ENCODE results near the gene CALHM1.
"Not testable (repeated sequence)": the region's sequence is repeated elsewhere in the genome, so short reads cannot be mapped to it uniquely, and the experiment has no call there.

CALHM1 gene

GRCh38 chr10:103490986-103491314, 32.2 kb upstream of the CALHM1 start:
- Histone ChIP-seq H3K79me2 (ENCODE audit: low read length) (0 out of 2 replicates have a peak, but pooled peaks cover 13% of the 10 kb centered on the region), H3K27ac (ENCODE audit: low read length) (peak overlapping the region; percentile 85), H3K9me2 (replicated peaks; ENCODE audit: insufficient read depth, low read length) (no peaks in the 10 kb centered on the region), H3K4me2 (ENCODE audit: low read depth, low read length) (peak overlapping the region; percentile 67), H2AFZ (ENCODE audit: low read length) (no peak overlapping the region), H3K9me3 (replicated peaks; ENCODE audit: insufficient read depth, low read length) (no peaks in the 10 kb centered on the region), H3K4me3 (ENCODE audit: low read length) (no peak overlapping the region), H3K4me1 (ENCODE audit: low read length) (peaks cover 40% of the 10 kb centered on the region), H3F3A (ENCODE audit: insufficient read depth, low read length) (peaks cover 30% of the 10 kb centered on the region), H3K9ac (ENCODE audit: low read length) (peak overlapping the region; percentile 74), H3K36me3 (replicated peaks; ENCODE audit: insufficient read depth, low read length) (no peaks in the 10 kb centered on the region), H4K20me1 (ENCODE audit: insufficient read depth, low read length) (no peaks in the 10 kb centered on the region), H3K27me3 (replicated peaks; ENCODE audit: insufficient read depth, low read length) (no peaks in the 10 kb centered on the region)
- no peak for TF ChIP-seq CTCF (IDR thresholded peaks at IDR 0.05; ENCODE audit: low read length)
- DNase-seq: no peak

- Histone ChIP-seq H3F3A (ENCODE audit: insufficient read depth, low read length) (peaks cover 26% of the 10 kb centered on the region), H3K4me1 (ENCODE audit: low read length) (peaks cover 23% of the 10 kb centered on the region), H3K4me2 (ENCODE audit: low read depth, low read length) (no peak overlapping the region), H3K9ac (ENCODE audit: low read length) (no peak overlapping the region), H3K27ac (ENCODE audit: low read length) (no peak overlapping the region), H3K9me2 (replicated peaks; ENCODE audit: insufficient read depth, low read length) (no peaks in the 10 kb centered on the region), H3K9me3 (replicated peaks; ENCODE audit: insufficient read depth, low read length) (no peaks in the 10 kb centered on the region), H4K20me1 (ENCODE audit: insufficient read depth, low read length) (no peaks in the 10 kb centered on the region), H3K4me3 (ENCODE audit: low read length) (no peak overlapping the region), H3K79me2 (ENCODE audit: low read length) (no peaks in the 10 kb centered on the region), H2AFZ (ENCODE audit: low read length) (no peak overlapping the region), H3K27me3 (replicated peaks; ENCODE audit: insufficient read depth, low read length) (no peaks in the 10 kb centered on the region), H3K36me3 (replicated peaks; ENCODE audit: insufficient read depth, low read length) (no peaks in the 10 kb centered on the region)
- no peak for TF ChIP-seq CTCF (IDR thresholded peaks at IDR 0.05; ENCODE audit: low read length)
- TF ChIP-seq EZH2 (optimal IDR thresholded peaks at IDR 0.05; ENCODE audit: low read depth, low read length): no peak
- TF ChIP-seq EZH2phosphoT487 (IDR thresholded peaks at IDR 0.05; ENCODE audit: low read length): no peak
- no peak for DNase-seq
Measured at GRCh38 chr10:103487410-103487708, 28.7 kb upstream of the CALHM1 start.

DNA sequence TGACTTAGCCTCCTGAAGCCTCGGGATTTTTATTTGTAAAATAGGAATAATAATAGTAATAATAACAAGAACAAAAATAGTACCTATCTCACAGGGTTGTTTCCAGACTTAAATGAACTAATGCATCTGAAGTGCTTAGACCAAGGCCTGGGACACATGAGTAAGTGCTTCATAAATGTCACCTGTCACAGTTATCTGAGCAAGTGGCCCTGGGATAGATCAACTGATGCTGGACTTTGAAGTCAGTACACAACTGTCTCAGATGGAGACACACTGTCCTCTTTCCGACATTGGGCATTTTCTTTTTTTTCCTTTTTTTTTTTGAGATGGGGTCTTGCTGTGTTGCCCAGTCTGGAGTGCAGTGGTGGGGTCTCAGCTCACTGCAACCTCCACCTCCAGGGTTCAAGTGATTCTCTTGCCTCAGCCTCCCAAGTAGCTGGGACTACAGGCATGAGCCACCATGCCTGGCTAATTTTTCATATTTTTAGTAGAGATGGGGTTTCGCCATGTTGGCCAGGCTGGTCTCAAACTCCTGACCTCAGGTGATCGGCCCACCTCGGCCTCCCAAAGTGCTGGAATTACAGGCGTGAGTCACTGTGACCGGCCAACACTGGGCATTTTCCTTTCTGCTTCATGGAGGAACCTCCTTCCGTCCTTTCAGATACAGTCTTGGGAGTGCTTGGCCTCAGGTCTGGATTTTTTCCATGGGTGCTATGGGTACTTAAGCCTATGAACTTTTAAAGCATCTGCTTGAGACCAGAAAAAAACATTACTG, 28.1 kb upstream of the CALHM1 start:
- H3K36me3 ChIP-seq (replicated peaks; ENCODE audit: insufficient read depth, low read length); H3K27me3 ChIP-seq (replicated peaks; ENCODE audit: insufficient read depth, low read length); DNase-seq; H3K79me2 ChIP-seq (ENCODE audit: low read length); H3K9me2 ChIP-seq (replicated peaks; ENCODE audit: insufficient read depth, low read length); H3K4me2 ChIP-seq (ENCODE audit: low read depth, low read length); H3K4me3 ChIP-seq (ENCODE audit: low read length); H3K9ac ChIP-seq (ENCODE audit: low read length); H4K20me1 ChIP-seq (ENCODE audit: insufficient read depth, low read length); H2AFZ ChIP-seq (ENCODE audit: low read length); H3K9me3 ChIP-seq (replicated peaks; ENCODE audit: insufficient read depth, low read length): not testable (repeated sequence)
- Histone ChIP-seq H3K27ac (ENCODE audit: low read length) (0 out of 2 replicates have a peak overlapping the region, but pooled peaks have one; percentile 42), H3F3A (ENCODE audit: insufficient read depth, low read length) (peaks cover 22% of the 10 kb centered on the region), H3K4me1 (ENCODE audit: low read length) (peaks cover 18% of the 10 kb centered on the region)

DNA sequence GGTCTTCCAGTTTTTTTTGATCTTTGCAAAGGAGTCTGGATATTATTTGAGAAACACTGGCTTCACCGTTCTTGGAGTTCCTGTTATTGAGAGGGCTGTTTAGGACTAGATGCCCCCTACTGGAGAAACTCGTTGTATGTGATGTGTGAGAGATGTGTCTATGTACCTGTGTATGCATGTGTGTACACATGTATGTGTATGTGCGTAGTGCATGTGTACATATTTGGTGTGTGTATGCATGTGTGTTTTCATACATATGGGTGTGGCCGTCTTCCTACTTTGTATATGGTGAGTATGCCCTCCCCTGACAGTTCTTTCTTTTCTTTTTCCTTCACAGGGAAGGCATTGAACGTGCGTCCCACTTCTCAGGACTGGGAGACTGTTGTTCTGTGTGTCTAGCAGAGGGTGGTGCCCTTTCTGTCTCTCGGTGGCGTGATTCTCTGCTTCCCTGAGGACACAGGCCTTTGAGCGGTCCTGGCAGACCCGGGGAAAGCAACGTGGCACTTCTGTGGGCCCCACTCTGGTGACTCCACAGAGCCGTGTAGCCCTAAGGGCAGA, 23.4 kb upstream of the CALHM1 start:
- no peaks in the 10 kb centered on the region for H4K20me1 ChIP-seq (ENCODE audit: insufficient read depth, low read length)
- no peak overlapping the region for H3K4me2 ChIP-seq (ENCODE audit: low read depth, low read length)
- H3K79me2 ChIP-seq (ENCODE audit: low read length): no peaks in the 10 kb centered on the region
- no peaks in the 10 kb centered on the region for H3K9me2 ChIP-seq (replicated peaks; ENCODE audit: insufficient read depth, low read length)
- H2AFZ ChIP-seq (ENCODE audit: low read length): no peak overlapping the region
- DNase-seq: peak; percentile 81
- peaks cover 11% of the 10 kb centered on the region for H3F3A ChIP-seq (ENCODE audit: insufficient read depth, low read length)
- no peak for TF ChIP-seq EZH2phosphoT487 (IDR thresholded peaks at IDR 0.05; ENCODE audit: low read length)
- TF ChIP-seq EZH2 (optimal IDR thresholded peaks at IDR 0.05; ENCODE audit: low read depth, low read length): no peak
- peak; percentile 75 for TF ChIP-seq CTCF (IDR thresholded peaks at IDR 0.05; ENCODE audit: low read length)
- H3K27me3 ChIP-seq (replicated peaks; ENCODE audit: insufficient read depth, low read length): no peaks in the 10 kb centered on the region
- no peak overlapping the region for H3K27ac ChIP-seq (ENCODE audit: low read length)
- H3K9me3 ChIP-seq (replicated peaks; ENCODE audit: insufficient read depth, low read length): no peaks in the 10 kb centered on the region
- H3K4me1 ChIP-seq (ENCODE audit: low read length): peaks cover 3% of the 10 kb centered on the region; the same call in 1 of the 2 replicates
- no peaks in the 10 kb centered on the region for H3K36me3 ChIP-seq (replicated peaks; ENCODE audit: insufficient read depth, low read length)
- no peak overlapping the region for H3K4me3 ChIP-seq (ENCODE audit: low read length)
- no peak overlapping the region for H3K9ac ChIP-seq (ENCODE audit: low read length)
